GM23248 (cell line): Measurements from ENCODE around the gene DCDC2B.

Experiments
- EZH2 ChIP-seq: fragments of 200-600 bp; sonication (generic); IDR thresholded peaks from 2 replicates; pipeline ENCODE4 v1.6.1; 2018; ENCODE audit warnings: antibody characterized with exemption, mild to moderate bottlenecking; ENCODE audit not compliant: insufficient read depth, poor library complexity, severe bottlenecking
- EZH2phosphoT487 ChIP-seq: fragments of 200-600 bp; sonication (generic); IDR thresholded peaks from 2 replicates; pipeline ENCODE4 v1.6.1; 2018; ENCODE audit warnings: antibody characterized with exemption, moderate library complexity, mild to moderate bottlenecking, low read depth; ENCODE audit not compliant: insufficient read depth

- TF ChIP-seq EZH2phosphoT487 (no peak), EZH2 (no peak)
Observed at GRCh38 chr1:32223683-32224082, 14.8 kb downstream of the DCDC2B start.
